SK-N-SH (cell line): ENCODE measurements around the gene BNC2. TPM values are rescaled to one million over a fixed set of nuclear protein-coding genes. Genes with fewer than 3 reads are reported as not detected.

ENCODE experiments used
- CTCF ChIA-PET: fragments of 300-600, 350-600 bp; formaldehyde crosslinking; extraction: SDS; loops from one replicate; lab custom pipeline; 2021; lab: Yijun Ruan, JAX
- POLR2A ChIA-PET: fragments of 350-600 bp; sonication (Branson Sonifier 250); formaldehyde crosslinking; extraction: SDS; loops from one replicate; lab custom pipeline; 2020; ENCODE audit warnings: antibody characterized with exemption, inconsistent platforms; lab: Yijun Ruan, JAX
- DNase-seq: peaks from one replicate; pipeline ENCODE4 v3.0.0; 2012
- H2AFZ ChIP-seq: fragments of 200-600 bp; sonication (generic); 2 replicates; pipeline ENCODE4 v1.8.1; 2016; ENCODE audit warnings: antibody characterized with exemption, mild to moderate bottlenecking, low read depth
- H3F3A ChIP-seq: fragments of 200-600 bp; sonication (generic); replicated peaks from 2 replicates; pipeline ENCODE3; 2016; ENCODE audit warnings: antibody characterized with exemption, mild to moderate bottlenecking; ENCODE audit not compliant: insufficient read depth
- H3K27ac ChIP-seq, 2 experiments: fragments of 200-500 bp in 1 of 2; fragments of 200-600 bp in 1 of 2; sonication (Bioruptor generic) in 1 of 2; sonication (generic), shearing (Covaris generic) in 1 of 2; 2 replicates each; pipeline versions ENCODE4 v1.5.1 to v1.6.1; 2014 to 2016; ENCODE audit warnings: low read depth in 2 of 2, inconsistent platforms in 1 of 2, low read length in 1 of 2, mild to moderate bottlenecking in 1 of 2, mixed read lengths in 1 of 2
- H3K27me3 ChIP-seq: fragments of 200-600 bp; sonication (generic), shearing (Covaris generic); 2 replicates; pipeline ENCODE4 v1.6.1; 2016; ENCODE audit warnings: mixed run types; ENCODE audit not compliant: insufficient read depth
- H3K36me3 ChIP-seq, 2 experiments: fragments of 200-500 bp in 1 of 2; fragments of 200-600 bp in 1 of 2; sonication (Bioruptor generic) in 1 of 2; sonication (generic) in 1 of 2; replicated peaks in 1 of 2; 2 replicates each; pipeline versions ENCODE3 to v1.5.1; 2014 to 2016; ENCODE audit warnings: low read length in 1 of 2, mild to moderate bottlenecking in 1 of 2; ENCODE audit not compliant: insufficient read depth in 2 of 2, control insufficient read depth in 1 of 2
- H3K4me1 ChIP-seq, 2 experiments: fragments of 200-500 bp in 1 of 2; fragments of 200-600 bp in 1 of 2; sonication (Bioruptor generic) in 1 of 2; sonication (generic), shearing (Covaris generic) in 1 of 2; 2 replicates each; pipeline versions ENCODE4 v1.5.1 to v1.6.1; 2014 to 2016; ENCODE audit warnings: low read depth in 1 of 2, low read length in 1 of 2, mixed run types in 1 of 2; ENCODE audit not compliant: insufficient read depth in 2 of 2, control insufficient read depth in 1 of 2
- H3K4me2 ChIP-seq: fragments of 200-600 bp; sonication (generic), shearing (Covaris generic); 2 replicates; pipeline ENCODE4 v1.6.1; 2017; ENCODE audit warnings: mixed run types
- H3K4me3 ChIP-seq, 2 experiments: fragments of 200-500 bp in 1 of 2; fragments of 200-600 bp in 1 of 2; sonication (Bioruptor generic) in 1 of 2; sonication (generic), shearing (Covaris generic) in 1 of 2; 2 replicates each; pipeline versions ENCODE4 v1.5.1 to v1.8.1; 2014 to 2016; ENCODE audit warnings: low read depth in 2 of 2, inconsistent platforms in 1 of 2, low read length in 1 of 2, mild to moderate bottlenecking in 1 of 2, mixed read lengths in 1 of 2, moderate library complexity in 1 of 2
- H3K79me2 ChIP-seq: fragments of 200-600 bp; sonication (generic); 2 replicates; pipeline ENCODE4 v1.8.1; 2017; ENCODE audit warnings: mild to moderate bottlenecking; ENCODE audit not compliant: insufficient read depth
- H3K9ac ChIP-seq: fragments of 200-600 bp; sonication (generic); 2 replicates; pipeline ENCODE4 v1.6.1; 2017; ENCODE audit warnings: mixed run types
- H3K9me2 ChIP-seq: fragments of 200-600 bp; sonication (generic); 2 replicates; pipeline ENCODE4 v1.6.1; 2017; ENCODE audit warnings: mixed run types
- H3K9me3 ChIP-seq: fragments of 200-600 bp; sonication (generic); 2 replicates; pipeline ENCODE4 v1.6.1; 2017; ENCODE audit warnings: mixed run types, mild to moderate bottlenecking, moderate library complexity
- H4K20me1 ChIP-seq: fragments of 200-600 bp; sonication (generic); 2 replicates; pipeline ENCODE4 v1.6.1; 2017; ENCODE audit warnings: mild to moderate bottlenecking, mixed run types; ENCODE audit not compliant: insufficient read depth
- FOXM1 ChIP-seq: IDR thresholded peaks from 2 replicates; pipeline ENCODE4 v1.4.0; 2012; ENCODE audit warnings: low read depth, mild to moderate bottlenecking
- IRF3 ChIP-seq: fragments of 150-350 bp; IDR thresholded peaks from 2 replicates; pipeline ENCODE4 v1.6.1; 2016; ENCODE audit warnings: mild to moderate bottlenecking, low read depth, low read length
- MAX ChIP-seq: IDR thresholded peaks from 2 replicates; pipeline ENCODE4 v1.4.0; 2012; ENCODE audit warnings: low read depth
- MEF2A ChIP-seq: IDR thresholded peaks from 2 replicates; pipeline ENCODE4 v1.4.0; 2012; ENCODE audit warnings: low read depth, borderline replicate concordance
- MXI1 ChIP-seq: IDR thresholded peaks from 2 replicates; pipeline ENCODE4 v1.6.1; 2012; ENCODE audit warnings: mild to moderate bottlenecking, low read depth, low read length, improper control_type of control experiment
- POLR2AphosphoS5 ChIP-seq: IDR thresholded peaks from 2 replicates; pipeline ENCODE4 v1.6.1; 2012; ENCODE audit warnings: low read depth, low read length
- RXRA ChIP-seq: IDR thresholded peaks from 2 replicates; pipeline ENCODE4 v1.4.0; 2012; ENCODE audit warnings: low read depth, mild to moderate bottlenecking, borderline replicate concordance
- TAF1 ChIP-seq: IDR thresholded peaks from 2 replicates; pipeline ENCODE4 v1.6.1; 2012; ENCODE audit warnings: low read depth, mild to moderate bottlenecking, low read length, moderate library complexity, borderline replicate concordance
- TCF12 ChIP-seq: IDR thresholded peaks from 2 replicates; pipeline ENCODE4 v1.4.0; 2012
- USF1 ChIP-seq: IDR thresholded peaks from 2 replicates; pipeline ENCODE4 v1.4.0; 2012; ENCODE audit warnings: low read depth, borderline replicate concordance
- YY1 ChIP-seq: IDR thresholded peaks from 2 replicates; pipeline ENCODE4 v1.4.0; 2012; ENCODE audit warnings: low read depth, mild to moderate bottlenecking
- ZBTB33 ChIP-seq: IDR thresholded peaks from 2 replicates; pipeline ENCODE4 v1.4.0; 2012; ENCODE audit warnings: low read depth, borderline replicate concordance
- whole genome bisulfite sequencing: methylation state at CpG from one replicate; pipeline ENCODE4 v1.1.6; 2017; ENCODE audit warnings: low lambda C conversion rate; 5-methylcytosine and 5-hydroxymethylcytosine counted together
- polyA plus RNA-seq, 3 experiments: library from polyadenylated mRNA; depleted of rRNA; stranded (reverse); fragments of >200 nt; gene quantifications; 2 replicates each; pipeline ENCODE4 v1.2.3, GENCODE V29; 2012

BNC2 gene
- polyA plus RNA-seq, 1 of the 3 experiments (the other 2 are of a cell fraction): 8.8 TPM

GRCh38 chr9:16725066-16725465 is 145.4 kb downstream of the BNC2 start:
- ChIA-PET POLR2A (no interaction called here), CTCF (interaction anchor here (1.0 kb wide), 1 partner anchor 25 kb away, joined by 3 read pairs; no protein-coding TSS in a partner anchor)
- Histone ChIP-seq H3K9ac (no peak overlapping the region), H3K27ac (peak overlapping the region in 1 of 2 experiments; percentile 79; a peak in 1 of 4 replicates), H2AFZ (no peak overlapping the region), H3F3A (peaks cover 8% of the 10 kb centered on the region), H3K4me3 (no peak overlapping the region), H3K4me1 (peaks cover 3 to 19% of the 10 kb centered on the region in 2 experiments), H4K20me1 (no peaks in the 10 kb centered on the region), H3K79me2 (peaks cover 39% of the 10 kb centered on the region), H3K9me3 (no peaks in the 10 kb centered on the region), H3K9me2 (no peaks in the 10 kb centered on the region), H3K27me3 (no peaks in the 10 kb centered on the region), H3K36me3 (no peaks in the 10 kb centered on the region), H3K4me2 (no peak overlapping the region)
- DNase-seq: no peak
- no peak for TF ChIP-seq IRF3
- no peak for TF ChIP-seq TCF12
- no peak for TF ChIP-seq MAX
- no peak for TF ChIP-seq USF1
- no peak for TF ChIP-seq MXI1
- no peak for TF ChIP-seq FOXM1
- WGBS: 71% methylated on average over 3 of the region's 3 CpGs

GRCh38 chr9:16721972-16722371 is 148.5 kb downstream of the BNC2 start:
- ChIA-PET POLR2A (interaction anchor here (0.6 kb wide), 1 partner anchor 678 kb away, joined by 3 read pairs; no protein-coding TSS in a partner anchor), CTCF (no interaction called here)

More at GRCh38 chr9:16721972-16722371, 148.5 kb downstream of the BNC2 start:
- peaks cover 26% of the 10 kb centered on the region for H3K79me2 ChIP-seq
- no peak overlapping the region for H3K4me2 ChIP-seq
- H2AFZ ChIP-seq: no peak overlapping the region
- peaks cover 0 to 1% of the 10 kb centered on the region in 2 experiments for H3K36me3 ChIP-seq
- H3K27me3 ChIP-seq: no peaks in the 10 kb centered on the region
- H3F3A ChIP-seq: peaks cover 15% of the 10 kb centered on the region
- no peak for TF ChIP-seq POLR2AphosphoS5
- no peak for TF ChIP-seq ZBTB33
- no peak for TF ChIP-seq MEF2A
- no peak for TF ChIP-seq FOXM1
- no peak for TF ChIP-seq TAF1
- TF ChIP-seq YY1: no peak
- TF ChIP-seq RXRA: no peak
- 74% methylated on average over 6 of the region's 6 CpGs for WGBS
- H3K9ac ChIP-seq: no peak overlapping the region
- H3K4me1 ChIP-seq: peaks cover 0 to 17% of the 10 kb centered on the region in 2 experiments
- H3K9me2 ChIP-seq: no peaks in the 10 kb centered on the region
- H3K4me3 ChIP-seq: no peak overlapping the region
- no peak for DNase-seq
- no peaks in the 10 kb centered on the region for H4K20me1 ChIP-seq
- H3K27ac ChIP-seq: no peak overlapping the region
- no peaks in the 10 kb centered on the region for H3K9me3 ChIP-seq
